Right hindlimb (tissue), 1 donor: Measurements from ENCODE around the gene UBE2L3.

Experiments used
- DNase-seq: peaks from one replicate; pipeline ENCODE4 v3.0.0-alpha.2; 2018

Gene UBE2L3

GRCh38 chr22:21650823-21651520 is 83.5 kb downstream of the UBE2L3 start:
- no peak for DNase-seq

- DNase-seq, result no peak
Observed at GRCh38 chr22:21651521-21652009, 84.1 kb downstream of the UBE2L3 start.

GRCh38 chr22:21652010-21652546 is 84.6 kb downstream of the UBE2L3 start:
- peak; percentile 95 for DNase-seq

- DNase-seq, result no peak
Observed at GRCh38 chr22:21652547-21653545, 85.3 kb downstream of the UBE2L3 start.

- no peak for DNase-seq
Observed at GRCh38 chr22:21657020-21657359, 89.5 kb downstream of the UBE2L3 start.

- DNase-seq, result peak; percentile 72
Observed at GRCh38 chr22:21657360-21658032, 90.0 kb downstream of the UBE2L3 start.

- no peak for DNase-seq
Observed at GRCh38 chr22:21659864-21660525, 92.5 kb downstream of the UBE2L3 start.

- no peak for DNase-seq
Observed at GRCh38 chr22:21660904-21661303, 93.4 kb downstream of the UBE2L3 start.

- no peak for DNase-seq
Observed at GRCh38 chr22:21661991-21662390, 94.5 kb downstream of the UBE2L3 start.

- no peak for DNase-seq
Observed at GRCh38 chr22:21663738-21664137, 96.2 kb downstream of the UBE2L3 start.

GRCh38 chr22:21665047-21665851 is 97.7 kb downstream of the UBE2L3 start:
- no peak for DNase-seq

- DNase-seq, result no peak
Observed at GRCh38 chr22:21666786-21667185, 99.3 kb downstream of the UBE2L3 start.

GRCh38 chr22:21669026-21669425 is 101.5 kb downstream of the UBE2L3 start:
- DNase-seq, result no peak

GRCh38 chr22:21672107-21672629 is 104.7 kb downstream of the UBE2L3 start:
- DNase-seq, result no peak
